GM12878 (cell line): ENCODE data around the gene AOC3. TPM values are rescaled to one million over a fixed set of nuclear protein-coding genes. Genes with fewer than 3 reads are reported as not detected.
"Not testable (repeated sequence)": the region's sequence is repeated elsewhere in the genome, so short reads cannot be mapped to it uniquely, and the experiment has no call there.

Experiments used
- ATAC-seq: fragments of 200-7000 bp; cut with Tn5 transposase; 3 replicates; pipeline ENCODE4 v1.9.1; 2020; ENCODE audit warnings: mild to moderate bottlenecking, moderate library complexity
- BruUV-seq: library from RNA; stranded (reverse); fragments of 400-500 nt; replicated peaks from 2 replicates; lab custom pipeline; 2021; lab: Mats Ljungman, UMichigan
- CTCF ChIA-PET: fragments of 300-600 bp; sonication (Branson Sonifier 250); formaldehyde crosslinking; extraction: SDS; loops from one replicate; lab custom pipeline; 2021; ENCODE audit warnings: inconsistent platforms; lab: Yijun Ruan, JAX
- POLR2A ChIA-PET: fragments of 350-600 bp; formaldehyde crosslinking; extraction: SDS; loops from one replicate; lab custom pipeline; 2021; ENCODE audit warnings: inconsistent platforms; lab: Charles Lee
- RAD21 ChIA-PET: fragments of 300-600 bp; sonication (Branson Sonifier 250); formaldehyde crosslinking; loops from one replicate; lab custom pipeline; 2023; ENCODE audit warnings: antibody characterized with exemption; ENCODE audit not compliant: unreplicated experiment; lab: Charles Lee
- SMC1A ChIA-PET: fragments of 300-600 bp; sonication (Branson Sonifier 250); formaldehyde crosslinking; loops from one replicate; lab custom pipeline; 2023; ENCODE audit not compliant: unreplicated experiment, uncharacterized antibody; lab: Charles Lee
- DNase-seq: peaks from one replicate; pipeline ENCODE4 v3.0.0-alpha.2; 2011; ENCODE audit warnings: low read depth, low spot score
- FAIRE-seq: peaks from 3 replicates; lab custom pipeline; 2011; peaks lifted over from hg19 to GRCh38; lab: Jason Lieb, UNC
- H2AFZ ChIP-seq: 2 replicates; pipeline ENCODE4 v1.6.0; 2011; ENCODE audit warnings: low read depth, low read length, control low read depth; ENCODE audit not compliant: control insufficient read depth
- H3K27ac ChIP-seq: 2 replicates; pipeline ENCODE4 v1.5.1; 2011; ENCODE audit warnings: control low read depth; ENCODE audit not compliant: control insufficient read depth, insufficient read depth
- H3K27me3 ChIP-seq, 2 experiments: replicated peaks in 1 of 2; 2 replicates each; pipeline versions ENCODE4 v1.6.0 to v1.6.1; 2011; ENCODE audit warnings: low read length in 1 of 2; ENCODE audit not compliant: control insufficient read depth in 2 of 2, insufficient read depth in 2 of 2
- H3K36me3 ChIP-seq, 2 experiments: 2 replicates each; pipeline ENCODE4 v1.5.1; 2011; ENCODE audit warnings: low read length in 1 of 2; ENCODE audit not compliant: control insufficient read depth in 2 of 2, insufficient read depth in 2 of 2
- H3K4me1 ChIP-seq: 2 replicates; pipeline ENCODE4 v1.6.1; 2011; ENCODE audit warnings: mild to moderate bottlenecking, low read length, moderate library complexity, mixed read lengths; ENCODE audit not compliant: control insufficient read depth, insufficient read depth
- H3K4me2 ChIP-seq: 2 replicates; pipeline ENCODE4 v1.6.0; 2011; ENCODE audit warnings: control low read depth; ENCODE audit not compliant: control insufficient read depth, insufficient read depth
- H3K4me3 ChIP-seq: fragments of 200-600 bp; sonication (generic); 2 replicates; pipeline ENCODE4 v1.5.1; 2016
- H3K79me2 ChIP-seq: 2 replicates; pipeline ENCODE4 v1.6.0; 2011; ENCODE audit warnings: low read length; ENCODE audit not compliant: control insufficient read depth, insufficient read depth
- H3K9ac ChIP-seq: 2 replicates; pipeline ENCODE4 v1.8.0; 2011; ENCODE audit warnings: low read length, control low read depth, mixed read lengths; ENCODE audit not compliant: control insufficient read depth, insufficient read depth
- H3K9me3 ChIP-seq: replicated peaks from 3 replicates; pipeline ENCODE4 v1.5.1; 2011; ENCODE audit warnings: mild to moderate bottlenecking, low read length; ENCODE audit not compliant: control insufficient read depth, insufficient read depth
- H4K20me1 ChIP-seq: 2 replicates; pipeline ENCODE4 v1.6.0; 2011; ENCODE audit not compliant: control insufficient read depth, insufficient read depth
- BACH1 ChIP-seq: fragments of 450-650 bp; IDR thresholded peaks from 2 replicates; pipeline ENCODE4 v1.6.1; 2017; ENCODE audit warnings: mild to moderate bottlenecking, borderline replicate concordance
- CHD2 ChIP-seq: IDR thresholded peaks from 2 replicates; pipeline ENCODE4 v1.6.1; 2011; ENCODE audit warnings: low read depth, low read length, improper control_type of control experiment, borderline replicate concordance
- CREM ChIP-seq: IDR thresholded peaks from 2 replicates; pipeline ENCODE4 v1.6.1; 2014; ENCODE audit warnings: antibody characterized with exemption, low read depth
- EED ChIP-seq: sonication (generic); IDR thresholded peaks from 2 replicates; pipeline ENCODE4 v1.6.1; 2016; ENCODE audit warnings: antibody characterized with exemption, low read depth
- KDM1A ChIP-seq: fragments of 200-600 bp; sonication (generic); IDR thresholded peaks from 2 replicates; pipeline ENCODE4 v1.6.1; 2016; ENCODE audit warnings: borderline replicate concordance
- LARP7 ChIP-seq: fragments of 450-650 bp; IDR thresholded peaks from 2 replicates; pipeline ENCODE4 v1.6.1; 2017; ENCODE audit warnings: mild to moderate bottlenecking
- PAX8 ChIP-seq: fragments of 450-650 bp; IDR thresholded peaks from 2 replicates; pipeline ENCODE4 v1.6.1; 2017; ENCODE audit warnings: mild to moderate bottlenecking, moderate library complexity
- SMAD1 ChIP-seq: fragments of 450-650 bp; IDR thresholded peaks from 2 replicates; pipeline ENCODE4 v1.6.1; 2018; ENCODE audit warnings: mild to moderate bottlenecking, low read depth; ENCODE audit not compliant: partially characterized antibody
- SMARCA5 ChIP-seq: fragments of 450-650 bp; IDR thresholded peaks from 2 replicates; pipeline ENCODE4 v1.6.1; 2017; ENCODE audit warnings: mild to moderate bottlenecking
- ZBED1 ChIP-seq: IDR thresholded peaks from 2 replicates; pipeline ENCODE4 v1.6.1; 2016; ENCODE audit warnings: borderline replicate concordance
- ZNF622 ChIP-seq: fragments of 450-650 bp; IDR thresholded peaks from 2 replicates; pipeline ENCODE4 v1.6.1; 2017; ENCODE audit warnings: mild to moderate bottlenecking, inconsistent platforms
- ZSCAN29 ChIP-seq: fragments of 450-650 bp; IDR thresholded peaks from 2 replicates; pipeline ENCODE4 v1.6.1; 2017; ENCODE audit warnings: mild to moderate bottlenecking, moderate library complexity
- WGBS: methylation state at CpG from one replicate; pipeline ENCODE4 v1.1.6; 2016; ENCODE audit warnings: low lambda C conversion rate; ENCODE audit not compliant: insufficient replicate concordance, insufficient coverage; ENCODE audit errors: missing lambda C conversion rate; 5-methylcytosine and 5-hydroxymethylcytosine counted together
- in situ Hi-C: fragments of 300-500 bp; cut with MboI; formaldehyde crosslinking; loops from 9 replicates; pipeline ENCODE4 v1.14.3; 2018; ENCODE audit warnings: mixed read lengths
- intact Hi-C: fragments of 100-400 bp; cut with micrococcal nuclease; formaldehyde crosslinking; loops from one replicate; pipeline ENCODE4 v1.14.2; 2022; ENCODE audit not compliant: unreplicated experiment
- polyA plus RNA-seq, 11 experiments: library from polyadenylated mRNA; depleted of rRNA in 4 of 11; unstranded in 6 of 11; stranded (reverse) in 5 of 11; fragments of >200 nt; fragmentation: Nextera tagmentation in 4 of 11; fragmentation: Illumina TruSeq in 1 of 11; extraction: Ambion mirVana in 4 of 11; extraction: Trizol in 1 of 11; gene quantifications; 1 replicate in 1 of 11; 2 replicates in 10 of 11; pipeline versions ENCODE4 v1.2.1 to v1.2.3, GENCODE V29; 2011 to 2016; ENCODE audit warnings: inconsistent platforms in 2 of 11, missing spikeins in 2 of 11, low read depth in 1 of 11
- total RNA-seq, 4 experiments: library from RNA; depleted of rRNA in 3 of 4; stranded (reverse); fragments of >200 nt in 3 of 4; fragmentation: Illumina TruSeq in 1 of 4; extraction: Trizol in 1 of 4; gene quantifications; 2 replicates each; pipeline versions ENCODE4 v1.2.1 to v1.2.3, GENCODE V29; 2013 to 2021
- TF ChIP-seq, protein P1 (sequence below): IDR thresholded peaks from 2 replicates; pipeline ENCODE4 v1.6.1; 2012; ENCODE audit warnings: low read depth, low read length, improper control_type of control experiment

Gene AOC3
- total and polyA plus RNA-seq, 10 of the 15 experiments (the other 5 are each of a cell fraction or from before 2014, with no cell fraction given) = 0.02 to 0.91 (median 0.34) TPM; not detected in 2

DNA sequence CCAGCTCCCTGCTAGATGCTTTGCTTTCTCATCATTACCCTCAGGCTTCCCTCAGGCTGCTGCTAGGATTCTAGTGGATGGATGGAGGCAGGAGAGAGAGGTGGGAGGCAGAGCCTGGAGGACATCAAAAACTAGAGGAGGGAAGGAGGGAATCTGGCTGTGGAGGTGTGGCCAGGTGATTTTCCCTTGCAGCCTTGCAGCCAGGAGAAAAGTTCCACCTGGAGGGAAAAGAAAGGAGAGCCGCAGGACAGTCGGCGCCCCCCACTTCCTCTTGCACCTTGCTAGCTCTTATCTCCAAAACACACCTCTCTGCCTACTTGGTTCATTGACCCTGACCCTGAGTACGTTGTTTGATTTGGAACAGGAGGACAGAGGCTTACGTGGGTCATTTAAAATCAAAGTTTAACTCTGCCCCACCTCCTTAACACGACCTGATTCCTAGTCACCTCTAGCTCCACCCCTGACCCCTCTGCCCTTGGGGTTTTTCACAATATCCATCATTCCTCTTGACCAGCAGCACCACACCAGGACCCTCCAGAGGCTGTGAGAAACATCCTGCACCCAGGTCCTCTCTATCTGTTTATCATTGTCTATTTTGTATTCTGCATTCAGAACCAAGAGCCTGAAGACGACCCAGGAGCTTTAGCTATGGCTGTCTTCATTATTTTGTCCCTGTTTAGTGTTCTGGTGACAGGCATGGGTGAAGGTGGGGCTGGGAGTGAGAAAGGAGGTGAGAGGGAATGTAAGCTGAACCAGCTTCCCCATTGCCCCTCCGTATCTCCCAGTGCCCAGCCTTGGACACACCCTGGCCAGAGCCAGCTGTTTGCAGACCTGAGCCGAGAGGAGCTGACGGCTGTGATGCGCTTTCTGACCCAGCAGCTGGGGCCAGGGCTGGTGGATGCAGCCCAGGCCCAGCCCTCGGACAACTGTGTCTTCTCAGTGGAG is 15.9 kb downstream of the AOC3 start:
- no peak for FAIRE-seq
- no peaks in the 10 kb centered on the region for H3K4me1 ChIP-seq
- RAD21 ChIA-PET = no interaction called here
- intact Hi-C loops (no loop called here), in situ Hi-C loops (no loop called here)
- no peak for ATAC-seq
- H3K4me2 ChIP-seq = no peak overlapping the region
- H3K79me2 ChIP-seq = no peaks in the 10 kb centered on the region
- no TSS peak for BruUV-seq
- H3K27ac ChIP-seq = no peak overlapping the region
- no peaks in the 10 kb centered on the region; the same call in 2 of the 3 replicates for H3K9me3 ChIP-seq
- peaks cover 2 to 3% of the 10 kb centered on the region in 2 experiments; a peak in 2 of 4 replicates for H3K27me3 ChIP-seq
- whole genome bisulfite sequencing = 27% methylated on average over 8 of the region's 12 CpGs
- DNase-seq = no peak
- CTCF ChIA-PET = no interaction called here
- H2AFZ ChIP-seq = no peak overlapping the region
- SMC1A ChIA-PET = no interaction called here
- no peaks in the 10 kb centered on the region for H3K36me3 ChIP-seq
- POLR2A ChIA-PET = no interaction called here
- H4K20me1 ChIP-seq = no peaks in the 10 kb centered on the region
- H3K9ac ChIP-seq = no peak overlapping the region
- H3K4me3 ChIP-seq = no peak overlapping the region
- TF ChIP-seq CHD2 (no peak), ZSCAN29 (no peak), EED (no peak), ZNF622 (no peak), ZBED1 (no peak), BACH1 (no peak), SMAD1 (no peak), SMARCA5 (no peak), KDM1A (no peak), PAX8 (no peak), CREM (no peak), LARP7 (no peak)
- TF ChIP-seq, protein P1, sequence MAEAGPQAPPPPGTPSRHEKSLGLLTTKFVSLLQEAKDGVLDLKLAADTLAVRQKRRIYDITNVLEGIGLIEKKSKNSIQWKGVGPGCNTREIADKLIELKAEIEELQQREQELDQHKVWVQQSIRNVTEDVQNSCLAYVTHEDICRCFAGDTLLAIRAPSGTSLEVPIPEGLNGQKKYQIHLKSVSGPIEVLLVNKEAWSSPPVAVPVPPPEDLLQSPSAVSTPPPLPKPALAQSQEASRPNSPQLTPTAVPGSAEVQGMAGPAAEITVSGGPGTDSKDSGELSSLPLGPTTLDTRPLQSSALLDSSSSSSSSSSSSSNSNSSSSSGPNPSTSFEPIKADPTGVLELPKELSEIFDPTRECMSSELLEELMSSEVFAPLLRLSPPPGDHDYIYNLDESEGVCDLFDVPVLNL = no peak

DNA sequence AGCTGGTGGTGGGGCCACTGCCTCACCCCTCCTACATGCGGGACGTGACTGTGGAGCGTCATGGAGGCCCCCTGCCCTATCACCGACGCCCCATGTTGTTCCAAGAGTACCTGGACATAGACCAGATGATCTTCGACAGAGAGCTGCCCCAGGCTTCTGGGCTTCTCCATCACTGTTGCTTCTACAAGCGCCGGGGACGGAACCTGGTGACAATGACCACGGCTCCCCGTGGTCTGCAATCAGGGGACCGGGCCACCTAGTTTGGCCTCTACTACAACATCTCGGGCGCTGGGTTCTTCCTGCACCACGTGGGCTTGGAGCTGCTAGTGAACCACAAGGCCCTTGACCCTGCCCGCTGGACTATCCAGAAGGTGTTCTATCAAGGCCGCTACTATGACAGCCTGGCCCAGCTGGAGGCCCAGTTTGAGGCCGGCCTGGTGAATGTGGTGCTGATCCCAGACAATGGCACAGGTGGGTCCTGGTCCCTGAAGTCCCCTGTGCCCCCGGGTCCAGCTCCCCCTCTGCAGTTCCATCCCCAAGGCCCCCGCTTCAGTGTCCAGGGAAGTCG is 16.8 kb downstream of the AOC3 start:
- H3K4me2 ChIP-seq, intact Hi-C loops, ATAC-seq, H4K20me1 ChIP-seq, H3K4me1 ChIP-seq, H3K9ac ChIP-seq, RAD21 ChIA-PET, H3K36me3 ChIP-seq, CTCF ChIA-PET, H3K79me2 ChIP-seq, H3K27ac ChIP-seq, BruUV-seq, H3K9me3 ChIP-seq, in situ Hi-C loops, H2AFZ ChIP-seq, SMC1A ChIA-PET, FAIRE-seq, H3K27me3 ChIP-seq, POLR2A ChIA-PET, DNase-seq, H3K4me3 ChIP-seq: not testable (repeated sequence)
- WGBS = 46% methylated on average over 21 of the region's 21 CpGs
